Left ventricle myocardium superior (tissue), 1 donor: ENCODE measurements around the gene BHLHA15. TPM values are rescaled to one million over a fixed set of nuclear protein-coding genes. Genes with fewer than 3 reads are reported as not detected.

Experiments
- ATAC-seq: fragments of 200-7000 bp; cut with Tn5 transposase; one replicate; pipeline ENCODE4 v1.9.1; 2020; ENCODE audit warnings: mild to moderate bottlenecking, moderate library complexity
- DNase-seq: peaks from one replicate; pipeline ENCODE4 v3.0.0-alpha.2; 2020
- intact Hi-C: fragments of 100-400 bp; cut with micrococcal nuclease; formaldehyde crosslinking; loops from one replicate; pipeline ENCODE4 v1.11.0; 2022
- total RNA-seq: library from RNA; stranded (reverse); fragmentation: NEBNext Ultra II Directional; extraction: Animal tissue kit (Norgen Biotek cat#: 25700); gene quantifications from one replicate; pipeline ENCODE4 v1.2.1, GENCODE V29; 2021
- donor health status: DM: no; HTN: yes; CAD: no; lungs with severe emphysema.

The BHLHA15 gene
- total RNA-seq, 1 donor from 2014 or later, result not detected

DNA sequence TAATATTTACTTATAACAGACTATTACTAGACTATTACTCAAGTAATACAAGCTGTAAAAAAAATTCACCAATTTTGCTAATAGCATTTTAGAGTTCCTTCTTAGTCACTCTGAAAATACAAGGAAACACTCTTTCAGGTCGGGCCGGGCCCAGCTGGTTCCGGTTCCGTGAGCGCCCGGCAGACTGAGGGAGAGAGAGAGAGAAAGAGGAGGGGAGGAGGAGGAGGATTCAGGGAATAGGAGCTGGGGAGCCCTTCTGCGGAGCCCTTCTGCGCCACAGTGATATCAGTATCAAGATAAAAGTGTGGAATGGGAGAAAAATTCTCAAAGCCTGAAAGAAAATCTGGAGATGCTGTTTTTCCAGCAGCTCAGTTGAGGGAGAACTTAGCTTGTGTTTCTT is 30.5 kb upstream of the BHLHA15 start:
- DNase-seq, result no peak
- ATAC-seq, result no peak
- intact Hi-C loops, result no loop called here

DNA sequence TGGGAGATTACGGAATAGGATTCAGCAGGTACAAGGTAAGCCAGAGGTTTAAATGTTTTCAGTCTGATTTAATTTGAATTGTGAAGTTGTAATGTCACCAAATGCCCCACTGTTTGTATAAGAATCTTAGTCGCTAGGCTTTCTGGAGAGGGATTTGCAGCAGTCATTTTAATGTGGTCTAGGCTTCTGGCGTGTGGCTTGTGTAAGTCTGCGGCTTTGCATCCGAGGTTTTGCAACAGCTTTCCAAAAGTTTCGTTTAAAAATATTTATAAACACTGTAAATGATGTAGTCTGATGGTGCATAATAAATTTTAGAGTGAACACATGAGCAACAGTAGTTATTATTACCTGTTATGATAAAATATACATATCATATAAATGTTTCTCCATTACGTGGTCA is 26.1 kb upstream of the BHLHA15 start:
- ATAC-seq (no peak), DNase-seq (no peak)
- intact Hi-C loops, result no loop called here

DNA sequence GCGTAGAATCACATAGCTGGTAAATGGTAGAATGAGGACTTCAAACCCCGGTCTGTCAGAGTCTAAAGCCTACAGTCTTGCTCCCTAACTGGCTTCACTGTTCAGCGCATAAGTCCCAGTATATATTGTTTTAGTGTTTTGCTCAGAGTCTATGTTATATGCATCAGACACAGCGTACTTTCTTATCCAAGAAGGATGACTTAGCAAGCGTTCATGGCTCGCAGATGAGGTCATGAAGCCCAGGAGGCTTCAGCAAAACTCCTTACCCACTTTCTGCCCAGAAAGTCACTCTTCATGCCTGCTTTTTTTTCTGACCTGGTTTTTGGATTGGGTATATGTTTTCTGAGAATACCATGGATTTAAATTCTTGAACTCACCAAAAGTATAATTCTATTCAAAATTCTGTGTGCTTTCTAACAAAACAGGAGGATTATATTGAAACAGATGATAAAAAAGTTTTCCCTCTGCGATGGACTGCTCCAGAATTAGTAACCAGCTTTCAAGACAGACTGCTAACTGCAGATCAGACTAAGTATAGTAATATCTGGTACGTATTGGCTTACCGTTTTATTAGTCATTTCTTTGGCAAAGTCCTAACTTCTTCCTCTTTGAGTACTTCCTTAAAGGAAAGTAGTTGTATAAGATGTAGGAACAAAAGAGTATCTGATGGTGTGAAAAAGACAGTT is 24.6 kb upstream of the BHLHA15 start:
- no peak for DNase-seq
- ATAC-seq, result no peak
- intact Hi-C loops, result no loop called here

DNA sequence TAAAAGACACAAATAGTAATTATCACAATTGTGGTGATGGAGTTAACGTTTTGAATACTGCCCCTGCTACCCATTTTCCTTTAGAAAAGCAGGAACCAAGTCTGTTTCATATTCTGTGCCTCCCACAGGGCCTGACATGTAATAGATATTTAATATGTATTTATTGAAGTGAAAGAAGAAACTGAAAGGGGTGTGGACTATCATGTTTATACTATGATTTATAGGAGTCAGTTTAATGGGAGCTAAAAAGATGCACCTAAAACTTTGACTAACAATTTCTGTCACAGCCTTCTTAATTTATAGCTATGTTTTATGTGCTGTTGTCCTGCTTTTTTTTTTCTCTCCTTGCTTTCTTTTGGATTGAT is 24.1 kb upstream of the BHLHA15 start:
- intact Hi-C loops, result no loop called here
- ATAC-seq (no peak), DNase-seq (no peak)

DNA sequence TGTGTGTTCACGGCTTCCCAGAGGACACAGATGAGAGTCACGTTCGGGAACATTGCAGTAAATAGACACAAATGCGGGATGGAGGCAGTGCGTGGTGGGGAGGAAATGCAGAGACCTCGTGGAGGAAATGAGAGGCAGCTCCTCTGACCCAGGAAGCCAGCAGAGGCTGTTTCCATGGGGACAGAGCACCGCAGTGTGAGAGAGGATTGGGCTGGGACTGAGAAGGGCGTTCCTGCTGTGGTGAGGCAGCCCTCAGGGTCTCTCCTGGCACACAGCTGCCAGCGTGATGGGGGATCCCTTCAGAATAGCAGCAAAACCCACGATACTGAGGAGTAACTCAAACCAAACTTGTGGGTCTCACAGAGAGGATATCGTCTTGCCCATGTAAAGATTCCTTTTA is 21.7 kb upstream of the BHLHA15 start:
- no peak for DNase-seq
- intact Hi-C loops, result no loop called here
- no peak for ATAC-seq

DNA sequence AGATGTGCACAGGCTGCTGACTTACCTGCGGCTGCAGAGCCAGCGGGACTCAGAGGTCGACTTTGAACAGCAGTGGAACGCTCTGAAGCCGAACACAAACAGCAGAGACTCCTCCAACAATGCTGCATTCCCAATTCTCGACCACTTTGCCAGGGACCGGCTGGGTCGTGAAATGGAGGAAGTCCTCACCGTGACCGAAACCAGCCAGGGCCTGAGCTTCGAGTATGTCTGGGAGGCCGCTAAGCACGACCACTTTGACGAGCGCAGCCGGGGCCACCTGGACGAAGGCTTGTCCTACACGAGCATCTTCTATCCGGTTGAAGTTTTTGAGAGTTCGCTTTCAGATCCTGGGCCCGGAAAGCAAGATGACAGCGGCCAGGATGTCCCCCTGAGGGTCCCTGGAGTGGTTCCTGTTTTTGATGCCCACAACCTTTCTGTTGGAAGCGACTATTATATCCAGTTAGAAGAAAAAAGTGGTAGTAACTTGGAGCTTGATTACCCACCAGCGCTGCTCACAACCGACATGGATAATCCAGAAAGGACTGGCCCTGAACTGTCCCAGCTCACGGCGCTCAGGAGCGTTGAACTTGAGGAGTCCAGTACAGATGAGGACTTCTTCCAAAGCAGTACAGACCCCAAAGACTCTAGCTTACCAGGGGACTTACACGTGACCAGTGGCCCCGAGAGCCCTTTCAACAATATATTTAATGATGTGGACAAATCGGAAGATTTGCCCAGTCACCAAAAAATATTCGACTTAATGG is 19.4 kb upstream of the BHLHA15 start:
- ATAC-seq, result no peak
- no peak for DNase-seq
- intact Hi-C loops, result no loop called here

DNA sequence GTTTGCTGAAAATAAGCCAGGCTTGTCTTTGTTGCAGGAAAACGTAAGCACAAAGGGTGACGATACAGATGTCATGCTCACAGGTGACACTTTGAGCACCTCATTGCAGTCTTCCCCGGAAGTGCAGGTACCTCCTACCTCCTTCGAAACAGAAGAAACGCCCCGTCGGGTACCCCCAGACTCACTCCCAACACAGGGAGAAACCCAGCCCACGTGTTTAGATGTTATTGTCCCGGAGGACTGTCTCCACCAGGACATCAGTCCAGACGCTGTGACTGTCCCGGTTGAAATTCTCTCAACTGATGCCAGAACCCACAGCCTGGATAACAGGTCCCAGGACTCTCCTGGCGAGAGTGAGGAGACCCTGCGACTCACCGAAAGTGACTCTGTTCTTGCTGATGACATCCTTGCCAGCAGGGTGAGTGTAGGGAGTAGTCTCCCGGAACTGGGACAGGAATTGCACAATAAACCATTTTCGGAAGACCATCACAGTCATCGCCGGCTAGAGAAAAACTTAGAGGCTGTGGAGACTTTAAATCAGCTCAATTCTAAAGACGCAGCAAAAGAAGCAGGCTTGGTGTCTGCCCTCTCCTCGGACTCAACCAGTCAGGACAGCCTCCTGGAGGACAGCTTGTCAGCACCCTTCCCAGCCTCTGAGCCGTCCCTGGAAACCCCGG is 18.3 kb upstream of the BHLHA15 start:
- ATAC-seq (no peak), DNase-seq (no peak)
- intact Hi-C loops, result no loop called here

DNA sequence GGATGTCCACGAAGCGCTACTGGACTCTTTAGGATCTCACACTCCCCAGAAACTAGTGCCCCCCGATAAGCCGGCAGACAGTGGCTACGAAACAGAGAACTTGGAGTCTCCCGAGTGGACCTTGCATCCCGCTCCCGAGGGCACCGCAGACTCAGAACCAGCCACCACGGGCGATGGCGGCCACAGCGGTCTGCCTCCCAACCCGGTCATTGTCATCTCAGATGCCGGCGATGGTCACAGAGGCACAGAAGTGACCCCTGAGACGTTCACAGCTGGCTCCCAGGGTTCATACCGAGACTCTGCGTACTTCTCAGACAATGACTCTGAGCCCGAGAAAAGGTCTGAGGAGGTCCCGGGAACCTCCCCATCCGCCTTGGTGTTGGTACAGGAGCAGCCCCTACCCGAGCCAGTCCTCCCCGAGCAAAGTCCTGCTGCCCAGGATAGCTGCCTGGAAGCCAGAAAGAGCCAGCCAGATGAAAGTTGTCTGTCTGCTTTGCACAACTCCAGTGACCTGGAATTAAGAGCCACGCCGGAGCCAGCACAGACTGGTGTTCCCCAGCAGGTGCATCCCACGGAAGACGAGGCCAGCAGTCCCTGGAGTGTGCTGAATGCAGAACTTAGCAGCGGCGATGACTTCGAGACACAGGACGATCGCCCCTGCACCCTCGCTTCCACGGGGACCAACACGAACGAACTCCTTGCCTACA is 17.6 kb upstream of the BHLHA15 start:
- intact Hi-C loops, result no loop called here
- no peak for ATAC-seq
- DNase-seq, result no peak

DNA sequence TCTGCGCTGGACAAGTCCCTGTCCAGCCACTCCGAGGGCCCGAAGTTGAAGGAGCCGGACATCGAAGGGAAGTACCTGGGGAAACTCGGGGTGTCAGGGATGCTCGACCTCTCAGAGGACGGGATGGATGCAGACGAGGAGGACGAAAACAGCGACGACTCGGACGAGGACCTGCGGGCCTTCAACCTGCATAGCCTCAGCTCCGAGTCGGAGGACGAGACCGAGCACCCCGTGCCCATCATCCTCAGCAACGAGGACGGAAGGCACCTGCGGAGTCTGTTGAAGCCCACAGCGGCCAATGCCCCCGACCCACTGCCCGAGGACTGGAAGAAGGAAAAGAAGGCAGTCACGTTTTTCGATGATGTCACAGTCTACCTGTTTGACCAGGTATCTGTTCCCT is 17.1 kb upstream of the BHLHA15 start:
- DNase-seq (no peak), ATAC-seq (no peak)
- intact Hi-C loops, result no loop called here

DNA sequence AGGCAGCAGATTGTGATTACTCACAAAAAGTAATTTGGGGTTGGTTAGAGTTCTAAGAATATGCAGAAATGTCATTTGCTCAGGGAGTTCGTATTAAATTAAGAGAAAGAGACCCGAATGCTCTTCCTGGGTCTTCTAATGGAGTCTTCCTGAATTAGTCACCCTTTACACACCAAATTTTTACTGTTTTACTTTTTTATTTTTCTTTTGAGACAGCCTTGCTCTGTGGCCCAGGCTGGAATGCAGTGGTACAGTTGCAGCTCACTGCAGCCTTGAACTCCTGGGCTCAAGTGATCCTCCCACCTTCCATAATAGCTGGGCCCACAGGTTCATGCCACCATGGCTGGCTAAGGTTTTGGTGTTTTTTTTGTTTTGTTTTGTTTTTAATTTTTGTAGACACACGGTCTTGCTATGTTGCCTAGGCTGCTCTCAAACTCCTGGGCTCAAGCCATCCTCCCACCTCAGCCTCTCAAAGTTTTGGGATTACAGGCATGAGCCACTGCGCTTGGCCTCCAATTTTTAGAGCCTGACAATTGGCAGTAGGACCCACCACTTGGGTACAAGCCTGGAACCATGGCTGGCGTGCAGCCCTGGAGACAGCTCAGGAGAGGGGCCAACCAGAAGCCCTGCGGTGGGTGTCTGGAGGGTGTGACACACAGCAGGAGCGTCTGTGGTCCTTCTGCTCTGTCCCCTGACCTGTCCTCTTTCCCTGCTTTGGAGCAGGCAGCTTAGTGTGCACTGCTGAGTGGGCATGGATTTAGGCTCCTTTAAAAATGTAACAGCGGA is 16.4 kb upstream of the BHLHA15 start:
- no peak for DNase-seq
- intact Hi-C loops, result no loop called here
- no peak for ATAC-seq

DNA sequence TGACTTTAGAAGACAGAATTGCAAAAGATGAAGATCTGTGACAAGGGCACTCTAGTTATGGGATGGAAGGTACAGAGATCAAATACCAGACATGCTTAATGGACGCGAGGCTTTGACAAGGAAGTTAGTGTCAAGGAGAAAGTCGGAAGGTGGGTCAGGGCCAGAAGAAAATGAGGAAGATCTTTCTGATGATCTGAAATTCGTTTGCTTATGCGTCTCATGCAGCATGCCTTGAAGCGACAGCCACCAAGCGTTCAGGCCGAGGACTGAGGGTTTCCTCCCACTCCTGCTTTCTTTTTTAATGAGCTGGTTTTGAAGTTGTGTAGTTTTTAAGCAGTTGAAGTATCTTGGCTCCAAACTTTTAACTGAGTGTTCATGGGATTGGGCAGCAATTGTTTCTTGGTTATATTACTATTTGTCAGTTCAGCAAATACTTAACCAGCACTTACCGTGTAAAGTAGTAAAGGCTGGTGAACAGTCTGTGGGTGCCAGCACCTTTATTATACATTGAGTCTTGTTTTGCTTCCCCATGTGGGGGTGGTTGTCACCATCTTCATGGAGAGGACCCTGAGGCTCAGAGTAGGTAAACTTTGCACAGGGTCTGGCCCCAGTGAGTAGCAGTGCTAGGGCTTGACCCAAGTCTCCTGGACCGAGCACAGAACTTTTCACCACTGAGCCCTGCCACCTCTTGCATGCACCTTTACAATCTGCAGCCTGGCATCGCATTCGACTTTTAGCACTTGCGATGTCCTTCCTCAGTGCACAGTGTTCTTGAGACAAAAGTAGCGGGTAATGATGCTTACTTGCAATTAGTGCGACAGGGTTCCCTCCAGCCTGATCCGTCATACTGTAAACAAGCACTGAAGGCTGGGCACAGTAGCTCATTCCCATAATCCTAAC is 14.3 kb upstream of the BHLHA15 start:
- no peak for ATAC-seq

DNA sequence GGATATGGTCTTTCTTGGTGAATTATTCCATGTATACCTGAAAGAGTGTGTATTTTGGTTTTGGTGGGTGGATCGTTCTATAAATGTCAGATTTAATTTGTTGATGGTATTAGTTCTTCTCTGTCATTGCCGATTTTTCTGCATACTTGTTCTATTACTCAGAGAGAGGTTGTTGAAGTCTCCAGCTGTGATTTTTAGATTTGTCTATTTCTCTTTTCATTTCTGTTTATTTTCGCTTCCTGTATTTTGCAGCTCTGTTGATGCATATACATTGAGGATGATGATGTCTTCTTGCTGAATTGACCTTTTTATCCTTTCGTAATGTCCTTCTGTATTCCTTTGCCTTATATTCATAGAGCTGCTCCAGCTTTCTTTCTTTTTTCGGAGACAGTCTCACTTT is 12.1 kb upstream of the BHLHA15 start:
- intact Hi-C loops, result no loop called here
- ATAC-seq (no peak), DNase-seq (no peak)

More for the DNA sequence above, 14.3 kb upstream of the BHLHA15 start:
- intact Hi-C loops, result no loop called here
- no peak for DNase-seq

DNA sequence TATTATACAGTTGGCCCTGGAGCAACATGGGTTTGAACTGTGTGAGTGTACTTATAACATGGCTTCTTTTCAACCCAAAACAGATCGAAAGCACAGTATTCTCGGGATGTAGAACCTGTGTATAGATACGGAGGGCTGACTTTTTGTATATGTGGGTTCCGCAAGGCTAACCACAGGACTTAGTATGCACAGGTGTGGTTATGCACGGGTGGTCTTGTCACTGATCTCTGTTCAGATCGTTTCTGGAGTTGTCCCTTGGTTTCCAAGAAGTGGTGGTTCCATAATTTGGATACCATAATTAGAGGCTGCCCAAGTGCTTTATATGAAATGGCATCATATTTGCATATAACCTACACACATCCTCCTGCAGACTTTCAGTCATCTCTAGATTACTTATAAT is 10.9 kb upstream of the BHLHA15 start:
- DNase-seq, result no peak
- intact Hi-C loops, result no loop called here

DNA sequence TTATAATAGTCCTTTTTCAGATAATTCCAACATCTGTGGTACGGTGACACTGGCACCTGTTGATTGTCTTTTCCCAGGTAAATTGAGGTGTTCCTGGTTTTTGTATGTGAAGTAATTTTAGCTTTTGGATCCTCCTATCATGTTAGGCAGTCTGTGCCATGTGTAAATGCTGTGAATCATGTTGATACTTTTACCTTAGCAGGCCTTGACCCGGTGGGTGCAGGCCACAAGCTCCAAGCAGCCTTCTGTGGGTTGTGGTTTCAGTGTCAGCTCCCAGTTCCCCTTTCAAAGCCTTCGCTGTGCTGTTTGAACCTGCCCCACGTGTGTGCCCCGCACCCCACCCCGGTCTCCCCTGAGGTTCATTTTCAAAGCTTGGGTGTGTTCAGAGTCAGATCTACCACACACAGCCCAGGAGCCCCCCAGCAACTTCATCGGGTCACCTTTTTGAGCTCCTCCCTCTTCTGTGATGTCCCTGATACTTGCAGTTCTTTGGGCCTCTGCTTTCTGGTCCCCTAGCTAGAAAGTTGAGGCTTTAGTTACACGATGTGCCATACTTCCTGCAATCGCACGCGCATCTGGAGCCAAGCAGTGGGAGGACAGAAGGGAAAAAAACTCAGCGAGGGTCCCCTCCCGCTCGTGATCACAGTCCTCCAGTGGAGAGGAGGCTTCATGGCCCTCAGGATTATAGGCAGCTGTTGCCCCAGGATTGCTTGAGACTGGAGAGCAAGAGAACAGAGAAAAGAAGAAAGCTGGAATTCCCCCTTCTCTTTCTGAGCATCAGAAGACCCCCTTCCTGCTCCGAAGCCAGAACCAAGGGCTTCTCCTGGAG is 8.7 kb upstream of the BHLHA15 start:
- intact Hi-C loops, result no loop called here
- DNase-seq, result no peak
- no peak for ATAC-seq

More for the DNA sequence above, 10.9 kb upstream of the BHLHA15 start:
- no peak for ATAC-seq

DNA sequence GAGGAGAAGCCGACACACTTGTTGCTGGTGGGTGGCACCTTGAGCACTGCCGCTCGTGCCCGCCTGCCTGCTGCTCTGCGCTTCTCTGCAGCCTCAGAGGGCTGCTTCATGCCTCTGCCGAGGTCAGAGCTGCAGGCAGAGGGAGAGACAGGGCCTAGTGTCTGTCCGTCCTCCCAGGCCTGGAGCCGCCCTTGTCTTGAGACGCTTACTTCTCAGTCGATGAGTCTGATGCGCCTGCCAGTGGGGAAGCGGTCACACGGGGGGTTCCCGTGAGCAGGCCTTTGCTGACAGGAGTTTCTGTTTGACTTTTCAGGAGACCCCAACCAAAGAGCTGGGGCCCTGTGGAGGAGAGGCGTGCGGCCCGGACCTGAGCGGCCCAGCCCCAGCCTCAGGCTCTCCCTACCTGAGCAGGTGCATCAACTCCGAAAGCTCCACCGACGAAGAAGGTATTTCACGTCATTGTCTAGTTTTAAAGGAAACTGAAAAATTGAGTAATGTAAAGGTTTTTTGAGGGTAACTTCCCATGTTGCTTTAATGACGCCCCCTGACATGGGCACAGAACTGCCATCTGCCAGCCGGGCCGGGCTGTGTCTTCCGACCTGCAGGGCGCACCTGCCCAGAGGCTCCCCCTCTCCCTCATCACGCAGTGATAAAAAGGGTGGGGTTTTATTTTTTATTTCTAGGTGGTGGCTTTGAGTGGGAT is 7.8 kb upstream of the BHLHA15 start:
- intact Hi-C loops, result no loop called here
- ATAC-seq (no peak), DNase-seq (no peak)

DNA sequence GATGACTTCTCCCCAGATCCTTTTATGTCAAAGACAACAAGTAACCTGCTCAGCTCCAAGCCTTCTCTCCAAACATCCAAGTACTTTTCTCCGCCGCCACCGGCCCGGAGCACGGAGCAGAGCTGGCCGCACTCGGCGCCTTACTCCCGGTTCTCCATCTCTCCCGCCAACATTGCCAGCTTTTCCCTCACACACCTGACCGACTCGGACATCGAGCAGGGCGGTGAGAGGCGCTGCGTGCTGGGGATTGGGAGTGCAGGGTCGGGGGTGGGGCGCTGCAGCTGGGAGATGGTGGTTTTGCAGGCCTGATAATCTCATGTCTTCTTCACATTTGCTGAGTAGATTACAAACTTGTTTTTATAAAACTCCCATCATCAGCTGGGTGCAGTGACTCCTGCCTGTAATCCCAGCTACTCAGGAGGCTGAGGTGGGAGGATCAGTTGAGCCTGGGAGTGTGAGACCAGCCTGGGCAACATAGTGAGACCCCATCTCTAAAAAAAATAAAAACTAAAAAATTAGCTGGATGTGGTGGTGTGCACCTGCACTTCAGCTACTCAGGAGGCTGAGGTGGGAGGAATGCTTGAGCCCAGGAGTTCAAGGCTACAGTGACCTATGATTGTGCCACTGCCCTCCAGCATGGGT is 7.2 kb upstream of the BHLHA15 start:
- intact Hi-C loops, result no loop called here
- DNase-seq, result no peak

More for the DNA sequence above, 7.2 kb upstream of the BHLHA15 start:
- ATAC-seq, result no peak
